GM18861 (cell line): ENCODE measurements around the gene PSMF1.

ENCODE experiments used
- ATAC-seq: cut with Tn5 transposase; IDR thresholded peaks from one replicate; pipeline ENCODE4 v1.9.1; 2021; ENCODE audit not compliant: unreplicated experiment

PSMF1 gene

DNA sequence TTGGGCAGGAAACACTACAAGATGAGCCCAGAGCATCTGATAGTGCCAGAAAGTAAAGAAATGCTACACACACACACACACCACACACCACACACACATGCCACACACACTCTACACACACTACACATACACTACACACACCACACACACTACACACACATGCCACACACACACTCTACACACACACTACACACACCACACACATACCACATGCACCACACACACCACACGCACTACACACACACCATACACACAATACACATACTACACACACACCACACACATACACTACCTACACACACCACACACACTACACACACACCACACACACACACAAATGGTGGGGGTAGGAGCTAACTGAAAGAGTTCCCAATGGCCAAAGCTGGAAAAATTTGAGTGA is 69.9 kb downstream of the PSMF1 start:
- ATAC-seq: no peak

DNA sequence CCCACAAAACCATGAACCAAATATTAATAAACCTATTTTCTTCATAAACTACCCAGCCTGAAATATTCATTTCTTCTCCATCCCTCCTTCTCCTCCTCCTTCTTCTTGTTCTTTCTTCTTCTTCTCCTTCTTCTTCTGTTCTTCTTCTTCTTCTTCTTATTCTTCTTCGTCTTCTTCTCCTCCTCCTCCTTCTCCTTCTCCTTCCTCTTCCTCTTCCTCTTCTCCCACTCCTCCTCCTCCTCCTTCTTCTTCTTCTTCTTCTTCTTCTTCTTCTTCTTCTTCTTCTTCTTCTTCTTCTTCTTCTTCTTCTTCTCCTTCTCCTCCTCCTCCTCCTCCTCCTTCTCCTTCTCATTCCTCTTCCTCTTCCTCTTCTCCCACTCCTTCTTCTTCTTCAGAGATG is 71.4 kb downstream of the PSMF1 start:
- ATAC-seq: no peak

DNA sequence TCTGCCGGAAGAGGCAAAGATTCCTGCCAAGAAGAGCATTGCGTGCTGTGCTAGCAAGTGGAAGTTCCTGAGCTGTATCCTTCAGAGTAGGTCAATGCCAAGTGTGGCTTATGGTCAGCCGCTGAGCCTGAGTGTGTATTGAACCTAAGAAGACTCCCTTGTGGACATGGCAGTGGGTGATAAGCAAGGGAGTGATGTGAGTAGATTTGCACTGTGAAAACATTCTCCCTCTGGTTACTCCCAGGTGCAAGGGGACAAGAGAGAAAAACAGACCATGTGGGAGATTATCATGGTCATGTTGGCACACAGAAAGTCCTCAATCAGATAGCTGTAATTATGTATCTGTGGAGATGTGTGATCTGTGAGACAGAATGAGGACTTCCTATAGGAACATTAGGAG is 72.4 kb downstream of the PSMF1 start:
- ATAC-seq: no peak

DNA sequence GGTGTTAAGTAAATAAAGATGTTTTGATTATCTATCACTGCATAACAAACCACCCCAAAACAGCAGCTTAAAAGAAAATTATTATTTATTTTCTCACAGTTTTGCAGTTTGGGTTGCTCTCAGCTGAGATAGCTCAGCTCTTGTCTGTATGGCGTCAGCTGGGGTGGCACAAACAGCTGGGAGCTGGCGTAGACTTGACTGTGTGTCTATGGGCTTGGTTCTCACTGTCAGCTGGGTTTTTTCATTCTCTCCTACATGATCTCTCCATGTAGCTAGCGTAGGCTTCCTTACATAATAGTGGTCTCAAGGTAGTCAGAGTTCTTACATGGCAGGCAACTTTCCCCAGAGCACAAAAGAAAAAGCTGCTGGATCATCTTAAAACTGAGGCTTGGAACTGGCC is 72.9 kb downstream of the PSMF1 start:
- no peak for ATAC-seq

DNA sequence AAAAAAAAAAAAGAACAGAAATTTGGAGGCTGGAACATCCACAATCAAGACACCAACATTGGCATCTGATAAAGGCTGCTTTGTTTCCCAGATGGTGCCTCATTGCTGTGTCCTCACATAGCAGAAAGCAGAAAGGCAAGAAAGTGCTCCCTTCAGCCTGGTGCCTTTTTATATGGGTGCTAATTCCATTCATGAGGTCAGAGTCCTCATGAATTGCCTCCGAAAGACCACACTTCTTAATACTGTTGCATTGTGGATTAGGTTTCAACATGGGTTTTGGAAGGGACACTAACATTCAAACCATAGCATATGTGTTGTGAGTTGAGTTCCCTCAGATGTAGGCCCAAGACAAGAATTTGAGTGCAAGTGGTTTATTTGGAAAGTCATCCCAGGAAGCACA is 76.8 kb downstream of the PSMF1 start:
- ATAC-seq: no peak

DNA sequence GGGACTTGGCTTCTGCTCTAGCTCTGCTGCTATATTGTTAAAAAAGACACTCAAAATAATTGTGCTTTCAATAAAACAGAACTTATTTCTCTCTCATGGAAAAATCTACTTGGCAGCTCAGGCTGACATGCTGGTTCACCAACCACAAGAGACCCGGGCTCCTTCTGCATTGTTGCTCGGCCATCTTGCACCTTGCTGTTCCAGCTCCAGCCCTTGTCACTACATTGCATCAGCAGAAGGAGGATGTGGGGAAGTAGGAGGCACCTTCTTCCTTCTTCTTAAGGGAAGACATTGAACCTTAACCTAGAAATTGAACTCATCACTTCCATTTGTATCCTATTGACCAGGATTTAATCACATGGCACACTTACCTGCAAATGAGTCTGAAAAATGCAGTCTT is 78.2 kb downstream of the PSMF1 start:
- no peak for ATAC-seq

DNA sequence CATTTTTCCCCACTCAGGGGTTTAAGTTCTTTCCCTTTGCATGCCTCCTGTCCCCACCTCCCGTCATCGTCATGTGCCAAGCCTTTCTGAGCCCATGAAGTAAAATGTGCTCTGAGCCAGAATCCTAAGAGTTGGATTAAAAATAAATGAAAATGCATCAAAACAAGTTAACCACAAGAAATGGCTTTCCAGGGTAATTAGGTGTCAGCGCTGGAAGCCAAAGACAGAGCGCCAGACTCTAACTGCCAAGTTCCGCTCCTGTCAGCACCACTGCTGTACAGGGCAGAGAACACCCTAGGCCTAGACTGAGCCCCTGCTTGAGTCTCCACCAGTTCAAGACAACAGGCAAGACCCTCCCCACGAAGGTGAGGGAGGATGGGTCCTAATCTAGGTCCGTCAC is 79.4 kb downstream of the PSMF1 start:
- no peak for ATAC-seq

DNA sequence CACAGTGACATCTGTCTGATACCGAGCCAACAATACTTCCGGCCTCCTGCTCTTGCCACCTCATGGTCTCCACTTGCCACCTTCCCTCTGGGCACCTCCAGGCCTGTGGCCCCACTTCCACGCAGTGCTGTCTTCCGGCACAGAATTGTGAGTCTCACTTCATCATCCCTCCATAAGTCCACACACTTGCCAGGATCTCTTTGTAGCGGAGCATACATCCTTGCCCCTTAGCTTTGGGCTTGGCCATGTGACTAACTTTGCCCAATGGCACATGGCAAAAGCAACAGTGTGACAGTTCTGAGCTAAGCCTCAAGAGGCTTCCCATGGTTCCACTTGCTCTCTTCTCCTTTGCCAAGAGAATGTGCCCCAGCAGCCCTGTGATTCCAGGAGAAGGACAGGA is 80.3 kb downstream of the PSMF1 start:
- no peak for ATAC-seq

DNA sequence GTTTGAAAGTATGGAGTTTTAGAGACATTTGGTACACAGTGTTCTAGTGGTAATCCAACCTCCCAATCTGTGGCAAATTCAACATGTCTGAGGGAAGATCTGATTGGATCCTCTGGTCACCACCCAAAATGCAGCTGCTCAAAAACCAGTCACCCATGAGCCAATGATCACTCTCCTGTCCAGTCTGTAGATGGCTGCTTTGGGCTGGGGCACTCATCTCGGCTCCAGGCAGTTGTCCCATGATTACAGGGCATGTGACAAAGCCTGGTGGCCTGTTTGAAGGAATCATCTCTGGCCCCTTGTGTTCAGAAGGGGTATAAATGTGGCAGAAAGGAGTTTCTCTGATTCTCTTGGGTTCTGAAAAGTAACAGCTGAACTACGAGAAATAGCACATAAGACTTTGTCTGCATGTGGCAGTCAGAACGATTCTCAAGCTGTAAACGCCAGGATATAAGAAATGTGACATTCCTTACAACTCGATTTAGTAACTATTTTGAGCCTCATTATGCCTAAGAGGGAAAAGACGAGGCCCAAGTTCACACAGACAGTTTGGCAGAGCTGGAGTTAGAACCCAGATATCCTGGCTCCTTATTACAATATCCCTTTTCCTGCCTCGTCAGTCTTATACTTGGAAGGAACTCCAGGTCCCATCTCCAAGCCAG is 80.9 kb downstream of the PSMF1 start:
- no peak for ATAC-seq

DNA sequence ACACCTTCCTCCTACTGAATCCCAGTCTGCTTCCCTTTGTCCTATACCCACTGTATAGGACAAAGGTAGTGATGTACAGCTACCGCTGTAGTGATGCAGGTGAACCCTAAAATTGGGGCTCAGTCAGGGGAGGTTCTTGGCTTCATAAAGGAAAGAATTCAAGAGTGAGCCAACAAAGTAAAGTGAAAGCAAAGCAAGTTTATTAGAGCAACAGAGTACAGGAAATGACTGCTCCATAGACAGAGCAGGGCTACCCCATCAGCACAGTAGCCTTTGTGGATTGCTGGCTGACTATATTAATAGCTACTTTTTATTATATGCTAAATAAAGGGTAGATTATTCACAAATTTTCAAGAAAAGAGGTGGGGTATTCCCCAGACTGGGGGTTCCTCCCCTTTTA is 81.6 kb downstream of the PSMF1 start:
- ATAC-seq: no peak

DNA sequence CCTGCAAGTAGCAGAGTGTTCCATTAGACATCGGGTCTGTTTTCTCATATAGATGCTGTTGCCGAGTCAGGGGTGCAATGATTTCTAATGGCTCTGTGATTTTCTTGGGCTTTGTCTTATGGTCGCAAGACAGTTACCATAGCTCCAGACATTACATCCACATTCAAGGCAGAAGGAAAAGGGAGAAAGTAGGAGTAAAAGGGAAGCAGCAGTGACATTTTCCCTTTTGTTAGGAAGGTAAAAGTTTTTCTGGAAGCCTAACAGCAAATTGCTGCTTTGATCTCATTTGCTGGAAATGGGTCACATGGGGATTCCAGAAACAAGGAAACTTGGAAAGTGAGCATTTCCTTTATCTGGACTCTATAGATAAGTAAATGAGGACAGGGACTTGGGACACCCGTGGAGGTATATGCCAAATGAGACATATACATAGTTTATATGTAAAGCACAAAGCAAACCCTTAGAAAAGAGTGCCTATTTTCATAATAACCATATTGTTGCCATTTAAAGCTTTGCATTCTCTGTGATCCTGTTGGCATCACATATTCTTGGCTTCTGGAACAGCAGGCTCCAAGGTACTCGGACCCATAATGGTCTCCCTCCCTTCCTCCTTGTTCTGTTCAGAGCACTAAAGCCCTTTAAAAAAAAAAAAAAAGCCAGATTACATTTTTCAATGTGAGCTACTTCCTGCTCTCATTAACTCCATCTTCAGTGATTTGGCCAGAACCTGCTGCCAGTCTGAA is 84.5 kb downstream of the PSMF1 start, which contains the start of gene C20orf202:
Gene C20orf202 (plus strand): TSS at position 693 of the 743 bp plus-strand sequence. CDS start 132 bp downstream, outside the sequence.
- ATAC-seq: no peak

DNA sequence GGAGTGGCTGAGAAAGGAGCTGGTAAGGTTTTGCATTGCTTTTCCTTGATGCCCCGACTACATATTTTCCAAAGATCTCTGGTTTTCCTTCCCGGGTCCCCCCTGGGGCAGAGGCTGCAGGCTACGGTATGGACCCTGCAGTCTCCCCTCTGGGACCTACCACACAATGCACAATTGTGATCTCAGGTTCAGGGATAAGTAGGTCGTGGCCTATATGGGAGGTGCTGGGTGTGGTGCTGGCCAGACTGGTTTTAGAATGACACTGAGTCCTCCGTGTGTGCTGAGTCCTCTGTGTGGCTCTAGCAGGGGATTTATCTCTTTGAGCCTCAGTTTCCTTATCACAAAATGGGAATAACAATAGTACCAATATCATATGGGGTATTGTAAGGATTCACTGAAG is 85.2 kb downstream of the PSMF1 start:
- no peak for ATAC-seq

DNA sequence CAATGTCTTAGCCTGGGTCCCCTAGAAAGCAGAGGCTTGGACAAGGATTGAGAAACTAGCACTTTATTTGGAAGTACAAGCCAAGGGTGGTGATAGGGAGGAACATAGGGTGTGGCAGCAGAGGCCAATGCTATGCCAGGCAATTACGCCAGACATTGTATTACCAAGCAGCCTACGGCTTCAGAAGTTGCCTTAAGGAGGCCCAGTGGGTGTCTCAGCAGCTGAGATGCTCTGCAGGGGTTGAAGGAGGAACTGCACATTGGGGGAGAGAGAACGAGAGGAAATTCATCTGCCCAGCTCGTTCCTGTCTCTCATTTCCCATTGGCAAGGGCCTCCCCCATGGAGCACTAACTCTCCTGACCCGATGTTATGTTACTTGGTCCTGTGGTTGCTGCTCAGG is 85.7 kb downstream of the PSMF1 start:
- no peak for ATAC-seq

DNA sequence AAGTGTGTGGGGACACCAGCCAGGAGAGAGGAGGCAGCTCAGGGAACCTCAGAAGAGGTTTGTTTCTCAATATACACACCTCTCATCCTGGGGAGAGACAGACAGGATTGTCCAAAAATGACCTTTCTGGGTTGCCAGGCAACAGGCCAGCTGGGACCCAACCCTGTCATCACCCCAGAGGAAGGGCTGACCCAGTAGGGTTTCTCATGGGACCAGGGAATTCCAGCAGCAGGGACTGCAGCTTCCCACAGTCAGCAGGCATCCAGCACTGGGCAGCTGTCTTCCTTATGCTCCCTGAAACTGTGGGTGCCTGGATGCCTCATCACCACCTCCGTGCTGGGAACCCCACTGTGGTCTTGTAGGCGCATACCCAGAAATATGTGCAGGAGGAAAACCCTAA is 86.2 kb downstream of the PSMF1 start:
- no peak for ATAC-seq

DNA sequence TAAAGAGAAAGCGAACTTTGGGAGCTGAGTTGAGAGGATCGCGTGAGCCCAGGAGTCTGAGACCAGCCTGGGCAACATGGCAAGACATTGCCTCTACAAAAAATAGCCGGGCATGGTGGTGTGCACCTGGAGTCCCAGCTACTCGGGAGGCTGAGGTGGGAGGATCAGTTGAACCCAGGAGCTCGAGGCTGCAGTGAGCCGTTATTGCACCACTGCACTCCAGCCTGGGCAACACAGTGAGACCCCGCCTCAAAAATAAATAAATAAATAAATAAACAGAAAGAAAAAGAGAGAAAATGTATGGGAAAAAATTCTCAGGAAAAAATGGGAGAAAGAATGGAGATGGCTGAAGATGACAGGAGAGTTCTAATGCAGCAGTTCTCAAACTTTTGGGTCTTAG is 87.4 kb downstream of the PSMF1 start:
- no peak for ATAC-seq

DNA sequence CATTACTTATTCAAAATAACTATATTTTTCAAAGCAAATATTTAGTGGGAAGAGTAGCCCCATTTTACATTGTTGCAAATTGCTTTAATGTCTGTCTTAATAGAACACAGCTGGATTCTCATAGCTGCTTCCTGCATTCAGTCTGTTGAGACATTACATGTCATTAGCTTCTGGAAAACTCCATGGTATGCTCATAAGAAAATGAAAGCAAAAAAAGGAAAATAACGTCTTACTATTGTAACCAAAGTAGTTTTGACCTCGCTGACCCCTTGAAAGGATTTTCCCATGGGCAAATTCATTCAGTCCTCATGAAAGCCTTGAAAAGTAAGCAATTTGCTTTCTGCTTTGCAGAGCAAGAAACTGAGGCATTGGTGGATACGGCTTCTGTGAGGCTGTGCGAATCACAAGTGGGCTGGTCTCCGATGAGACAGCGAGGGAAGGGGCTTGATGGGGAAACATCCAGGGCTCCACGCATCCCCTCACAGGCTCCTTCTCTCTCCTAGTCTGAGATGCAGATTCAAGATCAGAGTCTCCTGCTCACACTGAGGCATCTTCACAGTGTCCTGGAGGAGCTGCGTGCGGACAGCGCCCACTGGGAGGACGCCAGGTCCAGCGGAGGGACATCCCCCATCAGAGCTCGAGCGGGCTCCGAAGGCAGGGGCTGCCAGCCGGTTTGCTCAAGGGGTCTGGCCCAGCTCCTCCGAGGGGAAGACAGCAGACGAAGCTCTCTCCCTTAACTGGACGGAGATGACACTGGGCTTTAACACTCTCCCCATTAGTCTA is 88.2 kb downstream of the PSMF1 start:
- no peak for ATAC-seq

DNA sequence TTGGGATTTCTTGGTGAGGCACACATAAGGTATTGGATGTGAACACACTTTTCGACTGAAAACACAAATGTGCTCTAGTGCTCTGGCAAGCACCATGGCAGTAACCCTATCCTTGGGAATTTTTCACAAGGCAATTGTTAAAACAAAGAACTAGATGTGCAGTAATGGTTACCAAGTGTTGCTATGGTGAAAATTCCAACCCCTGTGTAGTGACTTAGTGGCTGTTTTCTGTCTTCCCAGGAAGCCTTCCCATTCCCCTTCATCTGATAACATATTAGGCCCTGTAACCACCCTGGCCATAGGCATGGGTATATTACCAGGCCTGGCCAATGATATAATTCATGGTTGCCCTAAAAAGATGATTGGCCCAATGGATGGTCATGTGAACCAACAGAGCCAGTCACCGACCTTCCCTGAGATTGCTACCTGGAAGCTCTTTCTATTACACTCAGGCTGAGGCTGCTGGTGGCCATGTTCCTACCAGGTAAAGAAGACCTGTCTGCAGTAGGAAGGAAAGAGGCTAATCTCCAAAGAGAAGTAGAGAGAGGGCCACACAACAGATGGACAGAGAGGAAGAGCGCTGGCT is 89.0 kb downstream of the PSMF1 start:
- ATAC-seq: no peak

DNA sequence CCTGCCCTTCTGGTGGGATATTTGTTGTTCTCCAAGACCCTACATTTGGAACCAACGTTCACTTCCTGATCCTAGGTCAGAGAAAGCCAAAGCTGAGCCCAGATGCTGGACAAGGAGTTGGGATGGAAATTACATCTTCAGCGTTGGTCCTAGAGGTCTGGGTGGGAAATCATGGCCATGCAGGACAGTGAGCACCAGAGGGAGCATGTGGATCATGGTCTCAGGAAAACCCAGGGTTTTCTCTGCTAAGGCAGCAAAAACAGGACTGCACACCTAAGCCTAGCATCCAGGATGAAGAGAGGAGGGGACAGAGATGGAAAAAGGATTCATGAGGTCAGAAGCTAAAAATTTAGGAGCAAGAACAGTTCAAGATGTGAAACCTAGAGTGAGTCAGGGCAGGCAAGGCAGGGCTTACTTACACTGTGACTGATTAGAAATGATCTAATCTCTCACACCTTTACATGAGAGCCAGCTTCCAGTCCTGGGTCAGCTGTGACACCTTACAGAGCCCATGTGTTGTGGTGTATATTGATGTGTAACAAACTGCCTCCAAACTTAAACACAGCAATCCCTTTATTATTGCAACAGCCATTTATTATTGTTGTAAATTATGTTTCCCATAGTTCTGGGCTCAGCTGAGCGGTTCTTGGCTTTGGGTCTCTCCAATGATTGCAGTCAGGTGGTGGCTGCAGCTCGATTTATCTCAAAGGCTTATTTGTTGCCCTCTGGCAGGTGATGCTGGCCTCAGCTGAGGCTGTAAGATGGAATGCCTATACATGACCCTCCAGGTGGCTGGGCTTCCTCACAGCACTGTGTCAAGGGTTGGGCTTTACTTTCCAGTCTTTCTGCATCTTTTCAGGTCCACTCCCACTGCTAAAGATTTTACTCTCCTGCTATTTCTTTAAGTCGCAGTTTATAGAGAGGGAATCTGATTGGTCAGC is 91.3 kb downstream of the PSMF1 start:
- ATAC-seq: no peak

DNA sequence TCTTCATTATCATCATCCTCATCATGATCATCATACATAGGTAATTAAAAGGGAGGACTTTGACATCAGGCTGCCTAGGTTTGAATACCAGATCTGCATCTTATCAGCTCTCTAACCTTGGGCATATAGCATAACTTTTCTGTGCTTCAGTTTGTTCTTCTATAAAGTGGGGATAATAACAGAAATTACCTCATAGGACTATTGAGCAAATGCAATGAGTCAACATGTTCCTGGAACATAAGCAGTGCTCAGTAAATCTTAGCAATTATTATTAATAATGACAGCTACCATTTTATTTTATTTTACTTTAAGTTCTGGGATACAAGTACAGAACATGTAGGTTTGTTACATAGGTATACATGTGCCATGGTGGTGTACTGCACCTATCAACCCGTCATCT is 92.1 kb downstream of the PSMF1 start:
- no peak for ATAC-seq

DNA sequence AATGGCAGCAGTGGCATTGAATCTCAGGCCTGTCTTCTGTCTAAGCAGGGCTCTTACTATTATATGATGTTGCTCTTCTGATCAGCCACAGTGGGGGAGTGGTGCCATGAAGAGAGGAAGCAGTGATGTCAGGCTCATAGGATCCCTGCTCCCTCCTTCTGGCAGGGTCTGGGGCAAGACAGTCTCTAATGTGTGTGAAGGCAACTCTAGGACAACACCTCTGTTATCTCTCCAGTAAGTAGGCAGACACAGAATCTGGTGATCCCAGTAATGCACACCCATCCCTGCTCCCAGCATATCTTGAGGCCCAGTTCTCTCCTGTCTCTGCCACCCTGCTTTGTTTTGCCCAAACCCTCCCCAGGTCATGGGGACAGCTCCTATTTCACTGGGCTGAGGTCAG is 93.6 kb downstream of the PSMF1 start:
- ATAC-seq: no peak
